GM21723 (cell line): Measurements from ENCODE around the gene FTO.

Experiments used
- ATAC-seq: cut with Tn5 transposase; IDR thresholded peaks from one replicate; pipeline ENCODE4 v1.9.1; 2021; ENCODE audit warnings: mild to moderate bottlenecking, moderate library complexity; ENCODE audit not compliant: unreplicated experiment

Gene FTO

DNA sequence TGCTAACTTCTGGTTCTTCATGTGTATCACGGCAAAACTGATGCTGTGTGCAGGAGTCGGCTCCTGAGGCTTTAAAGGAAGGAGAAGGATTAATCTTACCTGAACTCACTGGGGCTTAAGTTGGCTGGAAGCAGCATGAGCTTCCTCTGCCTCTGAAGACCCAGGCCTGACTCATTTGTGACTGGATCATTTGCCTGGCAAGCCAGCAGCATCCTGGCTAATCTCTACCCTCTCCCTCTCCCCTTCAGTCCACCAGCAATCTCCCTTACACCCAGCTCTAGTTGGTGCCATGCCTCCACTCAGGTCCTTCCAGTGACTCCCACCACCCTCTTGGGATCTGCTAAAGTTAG is 432.3 kb downstream of the FTO start:
- no peak for ATAC-seq

DNA sequence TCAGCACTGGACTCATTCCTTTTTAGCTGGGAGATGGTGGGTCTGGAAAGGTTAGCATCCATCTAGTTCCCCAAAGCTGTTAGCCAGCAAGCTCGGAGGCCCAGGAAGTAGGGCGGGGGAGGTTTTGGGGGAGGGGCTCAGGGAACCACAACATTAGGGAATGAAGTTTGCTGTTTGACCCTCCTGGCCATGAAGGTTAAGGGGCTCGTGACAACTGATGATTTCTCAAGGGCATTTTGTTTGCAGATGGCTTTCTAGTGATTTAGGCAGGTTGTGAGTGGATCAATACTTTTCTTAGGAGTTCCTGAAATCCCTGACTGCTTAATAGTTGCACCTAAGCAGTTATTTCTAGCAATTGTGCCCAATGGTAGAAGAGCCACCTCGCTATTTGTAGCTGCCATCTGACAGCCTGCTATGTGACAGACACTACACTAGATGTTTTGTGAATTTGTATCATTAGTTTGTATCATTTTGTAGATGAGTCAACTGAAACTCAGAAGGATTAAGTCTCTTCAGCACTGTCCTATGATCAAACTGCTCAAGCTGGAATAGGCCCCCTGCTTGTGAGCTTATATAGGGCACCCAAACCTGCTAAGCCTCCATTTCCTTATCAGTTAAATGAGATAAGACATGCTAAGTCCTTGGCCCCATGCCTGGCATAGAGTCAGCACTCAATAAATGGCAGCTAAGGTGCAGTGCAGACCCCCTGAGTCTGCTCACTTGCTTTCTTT is 436.3 kb downstream of the FTO start:
- ATAC-seq: no peak

DNA sequence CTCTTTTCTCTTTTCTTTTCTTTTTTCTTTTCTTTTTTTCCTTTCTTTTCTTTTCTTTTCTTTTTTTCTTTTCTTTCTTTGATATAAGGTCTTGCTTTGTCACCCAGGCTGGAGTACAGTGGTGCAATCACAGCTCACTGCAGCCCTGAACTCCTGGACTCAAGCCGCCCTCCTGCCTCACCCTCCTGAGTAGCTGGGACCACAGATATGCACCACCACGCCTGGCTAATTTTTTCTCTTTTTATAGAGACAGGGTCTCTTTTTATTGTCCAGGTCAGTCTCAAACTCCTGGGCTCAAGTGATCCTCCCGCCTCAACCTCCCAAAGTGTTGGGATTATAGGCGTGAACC is 436.8 kb downstream of the FTO start:
- ATAC-seq: no peak

DNA sequence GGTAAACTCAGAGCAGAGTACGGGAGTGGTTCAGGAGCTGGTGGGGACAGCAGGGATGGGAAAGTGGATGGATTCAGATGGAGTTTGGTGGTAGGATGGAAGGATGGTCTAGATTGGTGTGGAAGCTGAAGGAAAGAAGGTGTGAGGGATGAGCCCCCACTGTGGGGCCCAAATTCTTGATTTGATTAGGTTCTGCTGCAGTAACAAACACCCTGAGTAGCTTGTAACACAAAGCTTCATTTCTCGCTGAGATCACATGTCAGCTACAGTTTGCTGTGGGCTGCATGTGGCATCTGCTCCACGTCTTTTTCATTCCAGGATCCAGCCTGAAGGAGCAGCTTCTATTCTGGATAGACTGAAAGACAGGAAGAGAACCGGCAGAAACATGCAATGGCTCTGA is 438.8 kb downstream of the FTO start:
- no peak for ATAC-seq

DNA sequence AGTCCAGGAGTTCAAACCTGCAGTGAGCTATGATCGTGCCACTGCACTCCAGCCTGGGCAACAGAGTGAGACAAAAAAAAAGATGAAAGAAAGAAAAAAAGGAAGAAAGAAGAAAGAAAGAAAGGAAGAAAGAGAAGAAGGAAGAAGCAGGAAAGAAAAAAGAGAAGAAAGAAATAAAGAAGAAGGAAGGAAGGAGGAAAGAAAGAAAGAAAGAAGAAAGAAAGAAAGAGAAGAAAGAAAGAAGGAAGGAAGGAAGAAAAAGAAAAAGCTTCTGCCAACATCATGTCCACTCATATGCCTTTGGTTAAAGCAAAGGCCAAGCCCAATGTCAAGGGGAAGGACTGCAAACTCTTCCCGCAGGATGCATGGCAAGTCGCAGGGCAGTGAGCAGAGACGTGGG is 439.5 kb downstream of the FTO start:
- no peak for ATAC-seq

DNA sequence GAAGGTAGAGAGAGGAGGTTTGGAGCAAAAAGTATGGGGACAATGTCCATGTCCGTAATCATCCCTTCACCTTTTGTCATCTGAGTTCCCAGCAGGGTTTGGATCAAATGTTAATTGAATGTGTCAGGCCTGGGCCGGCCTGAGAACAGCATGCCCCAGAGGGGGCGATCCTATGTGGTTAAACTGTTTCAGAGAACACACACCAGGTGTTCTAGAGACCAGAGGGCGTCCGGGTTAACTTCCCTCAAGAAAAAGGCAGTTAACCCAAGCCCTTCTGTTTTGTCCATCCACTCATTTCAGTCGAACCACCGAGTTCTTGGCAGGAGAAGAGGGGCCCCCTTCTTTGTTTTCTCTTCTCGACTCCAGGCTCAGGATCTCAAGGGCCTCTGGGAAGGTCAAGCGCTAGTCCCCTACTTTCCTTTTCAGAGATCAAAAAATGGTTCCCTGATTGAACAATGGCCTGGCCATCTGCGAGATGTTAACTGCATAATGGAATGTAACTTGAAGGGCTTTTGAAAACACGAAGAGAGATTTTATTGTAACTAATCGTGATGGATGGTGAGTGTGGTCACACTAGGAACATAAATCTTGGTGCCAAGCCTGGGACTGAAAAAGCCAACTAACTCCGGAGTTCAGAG is 440.1 kb downstream of the FTO start:
- ATAC-seq: no peak

DNA sequence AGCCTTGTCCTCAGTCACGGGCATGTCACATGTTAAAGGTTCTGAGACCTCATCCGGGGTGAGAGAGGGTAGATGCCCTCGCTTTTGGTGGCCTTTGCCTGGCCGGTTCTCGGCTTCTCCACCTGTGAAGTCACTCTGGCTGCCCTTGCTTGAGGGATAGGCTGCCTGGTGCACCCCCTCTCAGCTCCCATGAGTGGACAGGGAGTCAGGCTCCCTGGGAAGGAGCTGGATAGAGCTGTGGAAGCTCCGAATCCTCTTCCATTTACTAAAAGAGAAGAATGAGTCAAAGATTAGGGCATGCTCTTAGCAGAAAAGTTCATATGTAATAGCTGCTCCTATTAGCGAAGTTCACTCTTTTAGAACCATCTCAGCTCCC is 440.6 kb downstream of the FTO start:
- ATAC-seq: no peak

DNA sequence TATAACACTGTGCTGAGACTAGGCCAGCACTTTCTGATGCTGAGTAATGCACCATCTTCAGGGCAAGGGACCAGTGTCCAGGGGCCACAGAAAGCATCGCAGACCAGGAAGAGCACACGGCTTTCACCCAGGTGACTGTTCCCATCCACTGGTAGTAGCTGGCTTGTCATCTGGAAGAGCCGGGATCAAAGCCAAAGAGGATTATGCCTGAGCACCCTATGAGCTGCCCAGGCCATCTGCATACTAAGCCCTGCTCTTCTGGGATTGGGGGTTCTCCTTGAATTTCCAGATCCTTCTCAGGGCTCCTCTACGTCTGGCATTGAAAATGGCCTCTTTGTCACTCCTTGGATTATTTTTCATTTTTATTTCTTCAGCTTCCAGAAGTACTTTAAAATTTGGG is 441.9 kb downstream of the FTO start:
- ATAC-seq: no peak

DNA sequence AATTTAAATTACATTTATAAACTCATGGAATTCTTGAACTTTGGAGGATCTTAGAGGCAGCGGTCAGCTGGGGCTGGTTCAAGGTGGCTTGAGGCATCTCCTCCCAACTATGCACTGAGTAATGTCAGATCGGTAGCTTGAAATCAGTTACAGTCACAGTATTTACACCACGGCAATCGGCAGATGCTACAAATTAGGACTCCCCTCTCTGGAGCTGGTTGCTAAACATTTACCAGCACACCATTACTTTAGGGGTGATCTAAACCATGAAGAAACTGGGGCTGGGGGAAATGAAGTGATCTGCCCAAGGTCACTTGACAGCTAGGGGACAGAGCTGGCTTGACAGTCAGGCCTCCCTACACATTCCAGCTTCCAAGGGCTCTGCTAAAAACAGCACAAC is 445.0 kb downstream of the FTO start:
- no peak for ATAC-seq

DNA sequence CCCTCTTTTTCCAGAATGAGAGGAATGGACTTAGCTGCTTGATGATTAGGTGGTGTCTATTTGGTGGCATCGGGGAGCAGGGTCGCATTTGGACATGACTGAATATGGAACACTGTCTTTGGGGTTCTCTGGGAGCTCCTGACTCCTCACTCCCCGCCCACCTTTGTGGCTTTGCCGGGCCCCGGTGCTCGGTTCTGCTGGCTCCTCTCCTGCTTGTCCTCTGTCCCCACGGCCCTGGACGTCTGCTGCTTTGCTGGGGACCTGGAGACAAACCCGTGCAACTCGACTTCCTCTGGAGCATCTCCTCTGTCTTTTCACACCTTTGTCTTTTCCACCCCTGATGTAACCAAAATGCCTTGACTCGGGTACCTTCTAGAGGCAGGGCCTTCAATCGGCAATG is 446.9 kb downstream of the FTO start:
- ATAC-seq: no peak

DNA sequence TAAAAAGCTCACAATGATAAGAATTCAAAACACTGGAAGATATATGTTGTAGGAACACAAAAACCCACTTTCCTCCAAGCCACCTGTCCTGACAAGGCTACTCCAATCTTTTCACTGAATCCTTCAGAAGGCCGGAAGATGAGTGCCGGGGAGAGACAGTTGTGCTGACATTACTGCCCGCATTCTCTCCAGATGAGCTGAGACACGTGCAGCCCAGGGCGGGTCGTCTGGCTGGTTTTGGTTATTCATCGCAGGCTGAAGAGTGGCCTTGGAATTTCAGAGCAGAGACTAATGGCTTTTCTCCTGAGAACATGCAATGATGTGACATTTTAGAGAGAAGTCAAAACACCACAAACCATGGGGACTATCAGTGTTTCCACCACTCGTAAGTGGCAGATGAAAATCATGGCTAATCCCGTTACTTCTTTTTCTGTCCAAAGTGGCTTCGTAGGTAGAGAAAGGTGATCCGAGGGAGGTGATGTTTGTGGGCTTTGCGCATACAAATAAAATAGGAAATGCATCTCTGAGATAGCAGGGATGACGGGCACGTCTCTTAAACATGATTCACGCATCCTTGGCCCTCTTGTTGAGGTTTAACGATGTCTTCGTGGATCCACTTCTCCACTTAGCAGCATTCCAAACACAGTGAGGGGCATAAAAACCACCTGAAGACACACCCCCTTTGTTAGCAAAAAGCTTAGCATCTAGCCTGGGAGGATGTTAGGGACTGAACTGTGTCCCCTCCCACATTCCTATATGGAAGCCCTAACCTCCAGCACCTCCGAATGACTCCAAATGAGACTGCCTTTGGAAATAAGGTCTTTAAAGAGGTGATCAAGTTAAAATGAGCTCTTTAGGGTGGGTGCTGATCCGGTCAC is 448.6 kb downstream of the FTO start:
- ATAC-seq: no peak

DNA sequence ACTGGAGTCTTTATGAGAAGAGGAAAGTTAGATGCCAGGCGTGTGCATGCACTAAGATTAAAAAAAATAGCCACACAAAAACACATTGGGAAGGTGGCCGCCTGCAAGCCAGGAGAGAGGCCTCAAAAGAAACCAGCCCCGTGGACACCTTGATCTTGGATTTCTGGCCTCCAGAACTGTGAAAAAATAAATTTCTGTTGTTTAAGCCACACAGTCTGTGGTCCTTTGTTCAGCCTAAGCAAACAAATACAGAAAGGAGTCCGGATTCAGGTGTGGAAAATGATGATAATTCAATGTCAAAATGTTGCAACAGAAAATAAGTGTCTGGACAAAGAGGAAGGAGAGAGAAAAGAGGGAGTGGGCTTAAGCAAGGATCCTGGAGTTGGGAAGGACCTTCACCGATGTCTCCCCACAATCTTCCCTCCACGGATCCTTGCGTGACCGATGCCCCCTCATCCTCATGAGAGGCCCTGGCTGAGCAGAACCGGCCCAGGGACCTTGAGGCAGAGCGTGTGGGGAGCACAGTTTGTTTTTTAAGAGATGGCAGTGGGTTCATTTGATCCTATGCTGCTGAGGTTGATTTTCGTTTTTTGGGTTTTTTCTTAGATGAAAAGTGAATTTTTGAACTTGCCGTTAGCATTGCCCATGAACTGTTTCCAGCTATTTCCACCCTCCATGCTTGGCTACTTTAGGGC is 449.4 kb downstream of the FTO start:
- no peak for ATAC-seq

DNA sequence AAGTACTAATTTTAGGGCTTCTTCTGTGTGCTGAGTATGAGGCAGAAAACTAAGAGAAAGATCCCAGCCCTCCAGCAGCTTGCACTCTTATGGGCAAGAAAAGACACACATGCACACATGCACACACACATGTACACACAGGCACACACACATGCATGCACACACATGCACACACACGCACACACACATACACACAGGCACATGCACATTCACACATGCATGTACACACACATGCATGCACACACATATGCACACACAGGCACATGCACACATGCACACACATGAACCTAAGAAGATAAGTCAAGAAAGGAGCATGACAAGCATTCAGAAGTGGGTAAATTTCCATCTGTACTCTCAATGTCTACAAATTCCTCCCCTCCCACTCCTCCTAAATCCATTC is 452.4 kb downstream of the FTO start:
- no peak for ATAC-seq

DNA sequence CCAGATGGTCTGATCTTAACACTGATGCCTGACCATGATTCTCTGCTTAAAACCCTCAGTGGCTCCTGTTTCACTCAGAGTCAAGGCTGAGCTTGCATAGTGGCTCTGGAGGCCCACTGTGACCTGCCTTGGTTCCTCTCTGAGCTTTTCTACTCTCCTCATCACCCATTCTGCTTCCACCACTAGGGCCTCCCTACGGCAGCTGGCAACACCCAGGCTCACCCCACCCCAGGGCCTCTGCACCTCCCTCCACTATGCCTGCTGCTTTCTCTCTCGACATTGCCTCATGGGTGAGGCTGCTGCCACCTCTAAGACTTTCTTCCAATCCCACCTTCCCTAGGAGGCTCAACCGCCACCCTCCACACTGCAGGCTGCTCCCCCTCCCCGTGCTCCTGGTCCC is 455.0 kb downstream of the FTO start:
- ATAC-seq: no peak

DNA sequence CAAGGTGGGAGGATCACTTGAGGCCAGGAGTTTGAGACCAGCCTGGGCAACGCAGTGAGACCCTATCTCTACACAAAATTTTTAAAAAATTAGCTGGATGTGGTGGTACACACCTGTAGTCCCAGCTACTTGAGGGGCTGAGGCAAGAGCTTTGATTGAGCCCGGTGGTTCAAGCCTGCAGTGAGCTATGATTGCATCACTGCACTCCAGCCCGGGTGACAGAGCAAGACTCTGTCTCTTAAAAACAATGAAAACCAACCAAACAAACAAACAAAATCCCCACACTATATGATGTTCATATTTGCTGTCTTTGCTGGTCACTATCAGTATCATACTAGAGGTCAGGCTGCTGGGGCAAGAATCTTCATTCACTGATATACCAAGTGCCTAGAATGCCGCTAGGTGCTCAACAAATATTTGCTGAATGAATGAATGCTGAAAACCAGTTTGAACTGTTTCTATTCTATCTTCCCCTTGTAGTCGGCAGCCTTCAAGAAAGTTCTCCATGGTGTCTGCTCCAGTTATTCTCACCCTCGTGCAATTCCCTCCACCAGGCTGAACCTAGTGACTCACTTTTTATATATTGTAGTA is 455.6 kb downstream of the FTO start:
- ATAC-seq: no peak

DNA sequence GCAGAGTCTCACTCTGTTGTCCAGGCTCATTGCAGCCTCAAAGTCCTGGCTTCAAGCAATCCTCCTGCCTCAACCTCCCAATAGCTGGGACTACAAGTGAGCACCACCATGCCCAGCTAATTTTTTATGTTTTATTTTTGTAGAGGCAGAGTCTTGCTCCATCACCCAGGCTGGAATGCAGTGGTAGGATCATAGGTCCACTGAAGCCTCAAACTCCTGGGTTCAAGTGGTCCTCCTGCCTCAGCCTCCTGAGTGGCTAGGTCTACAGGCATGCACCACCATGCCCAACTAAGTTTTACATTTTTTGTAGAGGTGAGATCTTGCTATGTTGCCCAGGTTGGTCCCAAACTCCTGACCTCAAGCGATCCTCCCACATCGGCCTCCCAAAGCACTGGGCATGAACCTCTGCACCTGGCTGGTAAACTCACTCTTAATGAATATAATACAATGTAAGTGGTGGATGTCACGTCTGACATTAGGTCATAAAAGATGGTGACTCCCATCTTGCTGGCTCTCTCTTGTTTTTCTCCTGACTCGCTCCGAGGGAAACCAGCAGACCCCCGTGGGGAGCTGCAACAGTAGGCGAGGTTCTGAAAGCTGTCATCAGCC is 456.4 kb downstream of the FTO start:
- no peak for ATAC-seq

DNA sequence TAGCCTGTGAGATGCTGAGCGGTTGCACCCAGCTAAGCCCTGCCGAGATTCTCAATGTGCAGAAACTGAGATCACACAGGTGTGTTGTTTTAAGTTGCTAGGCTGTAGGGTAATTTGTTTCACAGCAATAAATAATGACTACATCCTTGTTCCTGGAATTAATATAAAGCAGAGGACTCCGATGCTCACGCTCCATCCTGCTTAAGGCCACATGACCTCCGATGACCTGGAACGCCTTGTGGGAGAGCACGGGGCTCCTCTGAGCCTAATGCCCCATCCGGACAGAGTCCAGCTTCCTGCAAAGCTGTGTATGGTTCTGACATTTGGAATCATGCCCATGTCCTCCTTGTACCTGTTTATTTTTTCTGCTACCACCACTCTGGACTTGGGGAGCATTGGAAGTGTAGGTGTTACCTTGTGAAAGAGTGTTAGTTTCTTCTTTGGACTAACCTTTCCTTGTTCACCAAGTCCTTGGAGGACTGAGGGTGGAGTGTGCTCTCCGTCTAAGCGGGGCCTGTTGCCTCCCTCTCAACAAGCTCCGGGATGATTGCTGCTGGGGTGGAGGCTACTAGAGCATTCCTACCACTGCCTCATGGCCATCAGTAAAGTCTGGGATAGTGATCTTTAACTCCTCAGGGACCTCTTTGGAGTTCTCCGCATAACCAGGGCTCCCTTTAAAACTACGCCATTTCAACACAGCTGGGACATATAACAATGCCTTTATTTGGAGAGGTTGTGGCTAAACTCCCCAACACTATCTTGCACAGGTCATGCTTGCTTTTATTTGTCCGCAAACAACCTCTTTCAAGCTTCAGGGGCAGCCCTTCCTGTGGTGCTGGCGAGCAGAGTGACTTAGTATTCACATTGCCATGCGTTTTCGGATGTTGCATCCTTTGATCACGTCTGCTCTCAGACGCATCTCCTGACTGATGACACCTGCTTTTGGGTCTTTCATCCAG is 457.3 kb downstream of the FTO start:
- ATAC-seq: no peak

DNA sequence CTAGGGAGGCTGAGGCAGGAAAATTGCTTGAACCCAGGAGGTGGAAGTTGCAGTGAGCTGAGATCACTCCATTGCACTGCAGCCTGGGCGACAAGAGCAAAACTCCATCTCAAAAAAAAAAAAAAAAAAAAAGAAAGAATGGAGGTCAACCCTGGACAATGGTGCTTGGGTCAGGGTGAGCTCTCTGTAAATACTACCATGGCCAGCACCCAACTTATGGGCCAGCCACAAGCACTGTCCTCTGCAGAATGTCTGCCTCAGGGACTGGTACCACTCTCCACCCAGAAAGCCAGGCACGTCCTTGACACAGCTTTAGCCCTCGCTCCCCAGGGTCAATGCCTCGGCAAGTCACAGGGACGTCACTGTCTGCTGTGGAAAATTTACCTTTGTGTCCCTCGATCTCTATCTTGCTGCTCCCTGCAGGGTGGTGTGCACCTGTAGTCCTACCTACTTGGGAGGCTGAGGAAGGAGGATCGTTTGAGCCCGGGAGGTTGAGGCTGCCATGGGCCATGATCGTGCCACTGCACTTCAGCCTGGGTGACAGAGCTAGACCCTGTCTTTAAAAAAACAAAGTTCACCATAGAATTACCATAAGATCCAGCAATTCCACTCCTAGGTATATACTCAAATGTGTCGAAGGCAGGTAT is 459.4 kb downstream of the FTO start:
- no peak for ATAC-seq

DNA sequence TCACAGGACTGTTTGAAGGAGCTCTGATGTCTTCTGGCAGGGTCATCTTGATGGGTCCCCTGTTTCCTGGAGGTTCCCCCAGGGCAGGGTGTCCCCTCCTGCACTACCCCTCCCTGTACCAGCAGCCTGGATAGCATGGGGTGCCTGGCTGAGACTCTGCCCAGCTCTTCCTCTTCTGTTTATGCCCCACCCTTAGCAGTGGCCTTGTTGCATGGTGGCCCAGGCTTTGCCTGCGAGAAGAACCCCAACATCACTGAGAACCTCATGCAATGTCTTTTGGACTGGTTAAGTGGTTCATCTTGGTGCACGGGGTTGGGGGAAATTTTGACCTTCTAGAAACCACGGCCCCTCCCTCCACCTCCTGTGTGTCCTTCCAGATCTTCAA is 460.8 kb downstream of the FTO start:
- no peak for ATAC-seq
